PC-3 (cell line): ENCODE data around the gene COLEC12. TPM values are rescaled to one million over a fixed set of nuclear protein-coding genes. Genes with fewer than 3 reads are reported as not detected.

Source experiments
- ATAC-seq: fragments of 200-7000 bp; cut with Tn5 transposase; 2 replicates; pipeline ENCODE4 v1.9.1; 2020; ENCODE audit warnings: mild to moderate bottlenecking, moderate library complexity
- BruUV-seq: library from RNA; stranded (reverse); fragments of 400-500 nt; replicated peaks from 2 replicates; lab custom pipeline; 2021; lab: Mats Ljungman, UMichigan
- CTCF ChIA-PET: fragments of 300-600 bp; sonication (Branson Sonifier 250); formaldehyde crosslinking; loops from one replicate; lab custom pipeline; 2022; ENCODE audit warnings: antibody characterized with exemption; lab: Charles Lee
- POLR2A ChIA-PET: fragments of 300-600 bp; sonication (Branson Sonifier 250); formaldehyde crosslinking; loops from one replicate; lab custom pipeline; 2022; ENCODE audit warnings: antibody characterized with exemption; ENCODE audit not compliant: unreplicated experiment; lab: Charles Lee
- DNase-seq: peaks from one replicate; pipeline ENCODE4 v3.0.0-alpha.2; 2015
- H2AFZ ChIP-seq: fragments of 300-600 bp; sonication (generic); 2 replicates; pipeline ENCODE4 v1.6.0; 2016; ENCODE audit warnings: antibody characterized with exemption, low read length
- H3F3A ChIP-seq: fragments of 300-600 bp; sonication (generic); one replicate; pipeline ENCODE4 v1.6.0; 2017; ENCODE audit warnings: antibody characterized with exemption, low read length, control low read depth, mild to moderate bottlenecking; ENCODE audit not compliant: unreplicated experiment
- H3K27ac ChIP-seq: fragments of 300-600 bp; sonication (generic); 2 replicates; pipeline ENCODE4 v1.5.1; 2016; ENCODE audit warnings: mild to moderate bottlenecking, low read length
- H3K27me3 ChIP-seq: fragments of 300-600 bp; sonication (generic); 2 replicates; pipeline ENCODE4 v1.6.1; 2016; ENCODE audit warnings: low read length, mixed read lengths
- H3K36me3 ChIP-seq: fragments of 300-600 bp; sonication (generic); 2 replicates; pipeline ENCODE4 v1.6.1; 2016; ENCODE audit warnings: low read depth, mixed run types, low read length, mixed read lengths
- H3K4me1 ChIP-seq: fragments of 300-600 bp; sonication (generic); 2 replicates; pipeline ENCODE4 v1.5.1; 2016; ENCODE audit warnings: low read length; ENCODE audit not compliant: insufficient read depth
- H3K4me2 ChIP-seq: fragments of 300-600 bp; sonication (generic); 2 replicates; pipeline ENCODE4 v1.6.0; 2016; ENCODE audit warnings: low read length
- H3K4me3 ChIP-seq: fragments of 300-600 bp; sonication (generic); 2 replicates; pipeline ENCODE4 v1.5.1; 2016; ENCODE audit warnings: mild to moderate bottlenecking, low read length, mixed read lengths
- H3K79me2 ChIP-seq: fragments of 300-600 bp; sonication (generic); 2 replicates; pipeline ENCODE4 v1.6.1; 2017; ENCODE audit warnings: low read length, mixed read lengths
- H3K9ac ChIP-seq: fragments of 300-600 bp; sonication (generic); 2 replicates; pipeline ENCODE4 v1.6.0; 2016; ENCODE audit warnings: mild to moderate bottlenecking, low read length
- H3K9me2 ChIP-seq: fragments of 300-600 bp; sonication (generic); replicated peaks from 2 replicates; pipeline ENCODE4 v1.6.1; 2016; ENCODE audit warnings: mixed run types, low read length, mixed read lengths
- H3K9me3 ChIP-seq: fragments of 300-600 bp; sonication (generic); 2 replicates; pipeline ENCODE4 v1.6.1; 2016; ENCODE audit warnings: low read length, mixed read lengths
- H4K20me1 ChIP-seq: fragments of 300-600 bp; sonication (generic); 2 replicates; pipeline ENCODE4 v1.6.1; 2016; ENCODE audit warnings: low read length, mixed read lengths
- CTCF ChIP-seq: fragments of 300-600 bp; sonication (generic); conservative IDR thresholded peaks from 2 replicates; pipeline ENCODE4 v1.5.1; 2017; ENCODE audit warnings: antibody characterized with exemption, low read depth, mild to moderate bottlenecking, low read length
- EZH2 ChIP-seq: fragments of 300-600 bp; sonication (generic); IDR thresholded peaks from one replicate; pipeline ENCODE4 v1.6.1; 2017; ENCODE audit warnings: antibody characterized with exemption, mild to moderate bottlenecking, low read length; ENCODE audit not compliant: unreplicated experiment
- EZH2phosphoT487 ChIP-seq: fragments of 300-600 bp; sonication (generic); IDR thresholded peaks from 2 replicates; pipeline ENCODE4 v1.6.1; 2018; ENCODE audit warnings: mild to moderate bottlenecking, antibody characterized with exemption, low read length, borderline replicate concordance
- intact Hi-C: fragments of 100-400 bp; cut with micrococcal nuclease; formaldehyde crosslinking; loops from 2 replicates; pipeline ENCODE4 v1.9.0; 2023
- total RNA-seq: library from RNA; depleted of rRNA; stranded (reverse); fragments of >200 nt; gene quantifications from 2 replicates; pipeline ENCODE4 v1.2.3, GENCODE V29; 2014

The COLEC12 gene
- total RNA-seq, 1 experiment from 2014 or later, result 0.04 TPM

- Histone ChIP-seq H3K4me2 (no peak overlapping the region), H3K9ac (no peak overlapping the region), H2AFZ (no peak overlapping the region), H3K9me3 (no peaks in the 10 kb centered on the region), H3K27me3 (peaks cover 67% of the 10 kb centered on the region), H3K9me2 (no peaks in the 10 kb centered on the region), H3K4me1 (no peaks in the 10 kb centered on the region), H3F3A (no peaks in the 10 kb centered on the region), H4K20me1 (no peaks in the 10 kb centered on the region), H3K27ac (no peak overlapping the region), H3K4me3 (no peak overlapping the region), H3K36me3 (no peaks in the 10 kb centered on the region), H3K79me2 (no peaks in the 10 kb centered on the region)
- BruUV-seq, result no TSS peak
- POLR2A ChIA-PET, result no interaction called here
- no peak for DNase-seq
- intact Hi-C loops, result no loop called here
- TF ChIP-seq CTCF (no peak), EZH2 (no peak), EZH2phosphoT487 (no peak)
- ATAC-seq, result no peak
- CTCF ChIA-PET, result no interaction called here
These were observed 118.0 kb downstream of the COLEC12 start for GRCh38 chr18:382423-382984.

- Histone ChIP-seq H3K9me2 (no peaks in the 10 kb centered on the region), H3K27ac (no peak overlapping the region), H3K36me3 (no peaks in the 10 kb centered on the region), H3K9ac (no peak overlapping the region), H3K27me3 (peaks cover 66% of the 10 kb centered on the region), H3K4me1 (no peaks in the 10 kb centered on the region), H3F3A (no peaks in the 10 kb centered on the region), H2AFZ (no peak overlapping the region), H4K20me1 (no peaks in the 10 kb centered on the region), H3K9me3 (no peaks in the 10 kb centered on the region), H3K4me3 (no peak overlapping the region), H3K4me2 (no peak overlapping the region), H3K79me2 (no peaks in the 10 kb centered on the region)
- POLR2A ChIA-PET, result no interaction called here
- ATAC-seq, result no peak
- no TSS peak for BruUV-seq
- CTCF ChIA-PET, result no interaction called here
- TF ChIP-seq CTCF (no peak), EZH2 (no peak), EZH2phosphoT487 (no peak)
- DNase-seq, result no peak
- intact Hi-C loops, result no loop called here
These were observed 120.7 kb downstream of the COLEC12 start for GRCh38 chr18:379681-380330.

GRCh38 chr18:378079-378478, 122.4 kb downstream of the COLEC12 start:
- no peak overlapping the region for H3K4me2 ChIP-seq
- H3K27me3 ChIP-seq, result peaks cover 70% of the 10 kb centered on the region
- no peaks in the 10 kb centered on the region for H4K20me1 ChIP-seq
- POLR2A ChIA-PET, result no interaction called here
- no peaks in the 10 kb centered on the region for H3K9me3 ChIP-seq
- H3K4me3 ChIP-seq, result no peak overlapping the region
- no peak overlapping the region for H3K9ac ChIP-seq
- no peaks in the 10 kb centered on the region for H3K36me3 ChIP-seq
- no peaks in the 10 kb centered on the region for H3F3A ChIP-seq
- CTCF ChIA-PET, result no interaction called here
- ATAC-seq (no peak), DNase-seq (no peak)
- H2AFZ ChIP-seq, result no peak overlapping the region
- no TSS peak for BruUV-seq
- no peaks in the 10 kb centered on the region for H3K4me1 ChIP-seq
- TF ChIP-seq EZH2phosphoT487, result no peak
- no peaks in the 10 kb centered on the region for H3K9me2 ChIP-seq
- no peak overlapping the region for H3K27ac ChIP-seq
- no peaks in the 10 kb centered on the region for H3K79me2 ChIP-seq
- intact Hi-C loops, result no loop called here
